HG03097 (cell line): Measurements from ENCODE around the gene SETSIP.
"Not testable (repeated sequence)": the region's sequence is repeated elsewhere in the genome, so short reads cannot be mapped to it uniquely, and the experiment has no call there.

Experiments used
- ATAC-seq: cut with Tn5 transposase; IDR thresholded peaks from one replicate; pipeline ENCODE4 v1.9.1; 2021; ENCODE audit not compliant: unreplicated experiment, low FRiP score

Gene SETSIP

DNA sequence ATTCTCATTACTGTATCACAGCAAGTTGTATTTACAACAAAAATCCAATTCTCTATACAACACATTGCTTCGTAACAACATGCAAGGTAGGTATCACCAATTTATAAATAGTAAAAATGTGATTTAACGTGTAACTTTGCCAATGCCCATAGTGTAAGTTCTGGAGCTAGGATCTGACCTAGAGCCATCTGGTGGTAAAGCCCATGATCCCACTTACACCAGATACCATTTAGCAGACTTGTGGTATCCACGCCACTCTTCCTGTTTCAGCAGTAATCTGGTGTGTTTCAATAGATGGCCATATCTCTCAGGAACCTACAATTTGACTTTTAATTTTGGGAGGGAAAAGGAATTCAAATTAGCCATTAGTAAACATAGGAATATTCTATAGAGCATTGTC lies 10.2 kb downstream of the SETSIP start:
- ATAC-seq: no peak

DNA sequence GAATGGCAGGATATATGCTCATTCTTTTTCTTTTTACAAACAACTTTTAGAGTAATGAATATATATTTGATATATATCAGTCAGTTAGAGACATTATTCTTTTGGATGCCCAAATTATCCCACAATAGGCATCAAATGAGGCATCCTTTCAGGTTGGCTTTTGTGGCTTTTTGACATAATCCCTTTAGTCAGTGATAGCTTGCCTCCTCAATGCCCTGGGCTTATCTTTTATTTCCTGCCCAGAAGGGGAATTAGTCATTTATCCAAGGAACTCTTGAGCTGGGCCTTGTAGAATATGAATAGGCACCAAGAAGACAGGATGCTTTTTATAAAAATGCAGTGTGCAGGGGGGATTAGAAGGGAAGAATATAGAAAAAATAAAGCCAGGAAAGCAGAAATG lies 23.3 kb downstream of the SETSIP start:
- ATAC-seq: no peak

DNA sequence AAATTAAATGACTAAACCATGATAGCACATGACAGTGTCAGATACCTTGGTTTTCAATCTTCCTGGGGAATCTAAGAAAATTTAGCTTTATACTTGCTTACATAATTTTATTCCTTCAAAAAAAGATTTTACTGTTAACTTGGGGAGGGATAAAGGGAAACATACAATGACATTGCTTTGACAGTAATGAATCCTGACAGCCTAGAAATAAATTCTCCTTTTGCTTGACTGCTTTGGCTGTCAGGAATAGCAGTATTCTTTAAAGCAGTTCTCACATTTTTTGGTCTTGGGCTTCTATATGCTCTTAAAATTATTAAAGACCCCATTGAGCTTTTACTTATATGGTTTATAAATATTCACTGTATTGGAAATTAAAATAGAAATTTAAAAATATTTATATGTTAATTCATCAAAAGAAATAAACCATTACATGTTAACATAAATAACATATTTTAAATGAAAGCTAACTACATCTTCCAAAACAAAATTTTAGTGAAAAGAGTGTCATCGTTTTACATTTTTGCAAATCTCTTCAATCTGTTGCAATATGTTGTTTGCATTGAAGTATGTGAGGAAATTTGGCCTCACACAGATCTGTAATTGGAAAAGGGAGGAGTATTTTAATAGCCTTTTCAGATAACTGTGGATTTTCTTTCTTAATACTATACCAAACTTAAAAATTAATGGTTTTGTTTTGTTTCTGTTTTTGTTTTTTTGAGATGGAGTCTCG lies 29.3 kb downstream of the SETSIP start:
- no peak for ATAC-seq

DNA sequence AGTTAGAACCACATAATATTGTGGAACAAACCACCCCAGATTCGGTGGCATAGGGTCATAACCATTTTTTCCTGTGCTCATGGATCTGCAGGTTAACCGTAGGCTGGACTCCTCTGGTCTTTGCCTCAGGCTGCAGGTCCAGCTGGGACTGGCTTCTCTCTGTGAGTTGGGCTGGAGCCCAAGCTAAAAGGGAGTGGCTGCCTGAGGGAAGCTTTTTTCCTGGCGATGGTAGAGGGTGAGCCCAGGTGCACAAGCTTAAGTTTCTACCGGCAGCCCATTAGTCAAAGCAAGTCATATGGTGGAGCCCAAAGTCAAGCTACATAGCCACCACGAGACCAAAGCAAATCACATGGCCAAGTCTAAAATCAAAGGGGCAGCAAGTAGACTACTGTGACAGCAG lies 31.6 kb downstream of the SETSIP start:
- ATAC-seq: no peak

DNA sequence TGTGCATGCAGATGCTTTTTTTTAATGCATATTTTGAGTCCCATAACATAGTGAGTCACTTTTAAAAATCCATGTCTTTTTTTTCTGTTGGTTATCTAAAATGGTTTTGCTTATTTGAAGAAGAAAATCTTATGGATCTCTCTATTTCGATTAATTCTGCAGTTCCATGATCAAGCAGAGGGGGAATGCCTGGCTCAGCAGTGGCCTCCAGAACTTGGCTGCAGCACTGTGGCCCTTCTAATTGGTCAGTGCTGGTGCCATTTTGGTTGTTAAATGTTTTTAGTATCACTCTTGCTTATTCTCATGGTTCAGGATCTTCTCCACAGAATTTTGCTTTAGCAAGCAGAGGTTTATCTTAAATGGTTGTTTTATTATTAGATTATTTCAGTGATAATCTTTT lies 34.2 kb downstream of the SETSIP start:
- no peak for ATAC-seq

DNA sequence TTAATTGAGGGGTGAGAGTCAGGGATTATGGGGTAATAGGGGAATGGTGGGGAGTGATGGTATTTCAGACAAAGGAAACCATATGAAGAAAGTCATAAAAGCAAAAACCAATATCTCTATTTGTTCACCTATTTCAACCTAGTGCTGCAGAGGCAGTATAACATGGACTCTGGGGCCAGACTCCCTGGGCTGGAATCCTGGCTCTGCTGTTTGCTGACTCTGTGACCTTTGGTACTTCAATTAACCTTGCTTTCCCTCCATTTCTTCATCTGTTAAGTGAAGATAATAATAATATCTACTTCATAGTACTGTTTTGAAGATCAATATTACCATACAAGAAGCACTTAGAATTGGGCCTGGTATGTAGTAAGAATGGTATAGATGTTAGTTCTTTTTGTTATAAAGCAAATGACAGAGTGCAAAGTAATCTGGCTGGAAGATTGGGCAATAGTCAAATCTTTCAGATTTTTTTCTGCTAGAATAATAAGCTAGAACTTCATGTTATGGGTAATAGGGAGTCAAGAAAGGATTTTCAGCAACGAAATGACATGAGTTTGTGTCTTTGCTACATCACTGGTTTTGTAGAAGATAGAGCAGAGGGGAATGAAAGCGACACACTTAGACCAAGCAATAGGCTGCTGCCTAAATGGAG lies 36.4 kb downstream of the SETSIP start:
- no peak for ATAC-seq

DNA sequence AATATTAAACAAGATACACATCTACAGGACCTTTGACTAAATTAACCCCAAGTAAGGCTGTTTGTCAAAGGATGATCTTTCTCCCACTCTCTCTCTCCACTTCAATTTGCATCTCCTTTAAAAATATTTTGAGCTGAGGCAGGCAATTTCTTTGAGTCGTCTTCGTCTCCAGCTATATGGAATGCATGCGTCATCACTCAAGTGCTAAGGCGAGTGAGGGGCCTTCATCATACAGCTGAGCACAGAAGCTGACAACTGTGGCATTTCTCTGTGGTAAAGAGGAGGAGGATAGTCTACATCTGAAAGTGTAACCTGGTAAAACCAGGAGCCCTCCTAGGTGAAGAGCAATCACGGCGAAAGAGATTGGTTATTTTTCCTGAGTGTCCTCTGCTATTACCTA lies 37.8 kb downstream of the SETSIP start:
- no peak for ATAC-seq

DNA sequence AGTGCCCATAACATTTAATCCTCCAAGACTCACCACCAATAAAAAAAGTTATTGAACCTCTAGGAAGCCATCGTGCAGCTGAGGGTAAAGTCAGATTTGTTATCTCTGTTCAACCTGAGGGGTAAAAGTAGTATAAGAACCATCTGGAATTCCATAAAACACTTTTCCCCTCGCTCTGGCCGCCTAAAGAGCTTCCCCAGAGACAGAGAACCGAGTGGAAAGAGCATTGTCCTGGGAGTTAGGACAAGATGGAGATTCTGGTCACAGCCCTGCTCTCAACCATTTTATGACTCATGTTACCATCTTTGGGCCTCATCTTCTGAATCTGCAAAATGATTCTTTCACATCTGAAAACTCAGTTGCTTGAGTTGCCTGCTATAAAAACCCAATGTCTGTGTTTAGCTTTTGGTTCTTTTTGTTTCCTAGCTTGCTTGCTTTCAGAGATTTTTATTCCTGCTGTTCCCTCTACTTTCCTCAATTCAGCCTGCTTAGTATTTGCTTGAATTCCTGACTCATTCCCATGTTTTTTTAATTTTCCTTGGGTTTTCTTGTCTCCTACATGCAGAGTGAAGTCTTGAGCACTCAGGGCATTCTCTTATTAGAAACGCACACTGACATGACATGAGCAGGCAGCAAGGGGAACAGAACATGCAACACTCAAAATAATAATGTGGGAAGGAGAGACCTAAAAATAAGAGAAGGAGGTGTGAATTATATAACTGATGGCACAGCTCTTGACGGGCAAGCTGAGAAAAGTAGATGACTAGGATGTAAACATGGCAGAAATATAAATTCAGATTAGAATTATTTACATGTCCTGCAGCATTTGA lies 43.7 kb downstream of the SETSIP start:
- ATAC-seq: no peak

DNA sequence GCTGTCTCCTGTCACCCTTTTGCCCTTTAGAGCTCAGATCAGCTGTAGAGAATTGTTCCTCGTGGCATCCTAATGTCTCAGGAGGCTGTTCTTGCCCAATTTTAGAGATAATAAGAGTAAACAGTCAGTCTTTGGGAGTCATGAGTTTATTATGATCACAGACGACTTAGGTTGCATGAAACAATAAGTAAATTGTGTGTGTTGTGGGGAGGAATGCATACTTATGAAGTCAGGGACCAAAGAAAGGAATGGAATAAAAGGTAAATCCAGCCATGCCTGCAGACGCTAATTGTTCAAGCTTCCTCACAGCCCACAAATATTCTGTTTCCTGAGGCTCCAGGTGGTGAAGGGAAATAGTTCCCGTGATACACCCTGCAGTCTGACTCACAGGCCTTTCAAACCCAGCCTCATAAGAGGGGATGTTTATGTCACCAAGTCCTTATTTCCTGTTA lies 44.5 kb downstream of the SETSIP start:
- ATAC-seq: no peak

DNA sequence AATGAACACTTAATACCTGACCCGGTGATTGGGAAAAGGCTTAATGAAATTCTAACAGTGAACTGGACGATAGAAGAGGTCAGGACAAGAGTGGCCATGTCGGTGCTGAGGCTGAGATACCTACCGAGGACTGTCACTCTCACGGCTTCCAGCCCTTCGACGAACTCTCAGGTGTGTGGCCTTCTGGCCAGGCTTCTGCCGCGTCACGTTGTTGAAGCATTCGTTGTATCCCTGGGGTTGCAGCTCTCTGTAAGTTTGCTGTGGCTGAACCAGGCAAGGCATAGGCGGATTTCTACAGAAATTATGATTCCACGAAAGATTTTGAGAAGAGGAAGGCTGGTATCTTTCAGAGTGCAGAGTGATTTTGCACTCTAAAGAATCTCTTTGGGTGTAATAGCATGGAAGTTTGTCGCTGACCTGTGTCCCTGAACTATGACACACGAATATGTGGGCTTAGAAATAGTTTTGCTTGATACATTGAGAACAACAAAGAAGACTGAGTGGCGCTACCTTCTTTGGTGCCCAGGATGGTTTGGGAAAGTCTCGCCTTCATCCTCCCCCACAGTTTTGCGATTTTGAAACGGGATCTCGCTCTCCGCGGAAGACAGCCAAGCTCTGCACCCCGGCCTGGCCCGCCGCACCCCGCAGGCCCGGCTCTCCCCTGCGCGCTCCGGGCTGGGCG lies 45.8 kb downstream of the SETSIP start:
- no peak for ATAC-seq

DNA sequence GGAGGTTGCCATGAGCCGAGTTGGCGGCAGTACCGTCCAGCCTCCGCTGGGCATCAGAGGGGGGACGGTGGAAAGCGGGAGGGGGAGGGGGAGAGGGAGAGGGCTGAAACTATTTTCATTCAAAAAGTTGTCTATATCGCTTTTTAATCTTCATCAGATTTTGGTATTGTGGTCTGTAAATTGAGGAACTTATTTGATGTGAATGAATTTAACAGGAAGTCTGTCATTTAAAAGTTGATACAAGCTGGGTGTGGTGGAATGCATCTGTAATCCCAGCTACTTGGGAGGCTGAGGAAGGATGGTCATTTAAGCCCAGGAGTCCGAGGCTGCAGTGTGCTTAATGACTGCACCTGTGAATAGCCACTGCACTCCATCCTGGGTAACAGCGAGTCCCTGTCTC lies 48.4 kb downstream of the SETSIP start:
- ATAC-seq: no peak

DNA sequence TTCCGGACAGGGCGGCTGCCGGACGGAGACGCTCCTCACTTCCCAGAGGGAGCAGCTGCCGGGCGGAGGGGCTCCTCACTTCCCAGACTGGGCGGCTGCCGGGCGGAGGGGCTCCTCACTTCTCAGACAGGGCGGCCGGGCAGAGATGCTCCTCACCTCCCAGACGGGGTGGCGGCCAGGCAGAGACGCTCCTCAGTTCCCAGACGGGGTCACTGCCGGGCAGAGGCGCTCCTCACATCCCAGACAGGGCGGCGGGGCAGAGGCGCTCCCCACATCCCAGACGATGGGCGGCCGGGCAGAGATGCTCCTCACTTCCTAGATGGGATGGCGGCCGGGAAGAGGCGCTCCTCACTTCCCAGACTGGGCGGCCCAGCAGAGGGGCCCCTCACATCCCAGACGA lies 49.2 kb downstream of the SETSIP start:
- ATAC-seq: not testable (repeated sequence)
